Effector CD8-positive, alpha-beta T cell (primary cell): Measurements from ENCODE around the gene F5.

Experiments
- DNase-seq: peaks from one replicate; lab custom pipeline; 2025; lab: John Stamatoyannopoulos, UW

Gene F5

DNA sequence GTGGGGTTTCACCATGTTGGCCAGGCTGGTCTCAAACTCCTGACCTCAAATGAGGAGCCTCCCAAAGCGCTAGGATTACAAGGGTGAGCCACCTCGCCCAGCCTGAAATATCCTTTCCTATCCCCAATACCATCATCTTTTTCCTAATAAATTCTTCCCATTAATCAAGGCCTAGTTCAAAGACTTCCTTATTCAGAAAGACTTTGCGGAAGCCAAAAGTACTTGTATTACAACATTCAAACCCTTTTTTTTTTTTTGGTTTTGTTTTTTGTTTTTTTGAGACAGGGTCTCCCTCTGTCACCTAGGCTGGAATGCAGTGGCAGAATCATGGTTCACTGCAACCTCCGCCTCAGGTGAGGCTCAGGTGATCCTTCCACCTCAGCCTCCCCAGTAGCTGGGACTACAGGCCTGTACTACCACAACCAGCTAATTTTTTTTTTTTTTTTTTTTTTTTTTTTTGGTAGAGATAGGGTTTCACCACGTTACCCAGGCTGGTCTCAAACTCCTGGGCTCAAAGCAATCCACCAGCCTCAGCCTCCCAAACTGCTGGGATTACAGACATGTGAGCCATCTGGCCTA is 108.1 kb downstream of the F5 start:
- no peak for DNase-seq

DNA sequence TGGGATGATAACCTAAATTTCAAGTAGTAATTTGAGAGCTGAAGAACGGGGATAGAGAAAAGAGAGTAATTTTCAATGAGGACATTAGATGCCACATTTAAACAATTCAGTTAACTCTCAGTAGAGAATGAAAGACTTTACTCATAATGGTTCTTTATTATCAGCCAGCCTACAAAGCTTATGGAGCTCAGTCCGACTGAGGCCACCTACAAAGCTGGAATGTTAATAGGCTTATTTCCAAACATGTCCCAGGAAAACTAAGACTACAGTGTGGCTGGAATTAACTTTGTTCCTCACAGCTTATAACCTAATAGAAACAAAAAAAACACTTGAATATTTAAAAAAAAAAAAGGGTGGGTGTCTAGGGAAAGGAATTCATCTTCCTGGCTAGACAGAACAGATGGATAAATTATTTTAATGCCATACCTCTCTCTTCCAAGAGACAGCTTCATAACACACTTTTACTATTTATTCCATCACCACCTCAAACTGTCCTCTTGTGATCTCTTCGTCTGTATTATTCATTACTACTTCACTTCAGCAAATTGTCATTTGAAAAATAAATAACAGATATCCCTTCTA is 110.4 kb downstream of the F5 start:
- no peak for DNase-seq

- DNase-seq = no peak
Measured at GRCh38 chr1:169474302-169474995, 111.8 kb downstream of the F5 start.

DNA sequence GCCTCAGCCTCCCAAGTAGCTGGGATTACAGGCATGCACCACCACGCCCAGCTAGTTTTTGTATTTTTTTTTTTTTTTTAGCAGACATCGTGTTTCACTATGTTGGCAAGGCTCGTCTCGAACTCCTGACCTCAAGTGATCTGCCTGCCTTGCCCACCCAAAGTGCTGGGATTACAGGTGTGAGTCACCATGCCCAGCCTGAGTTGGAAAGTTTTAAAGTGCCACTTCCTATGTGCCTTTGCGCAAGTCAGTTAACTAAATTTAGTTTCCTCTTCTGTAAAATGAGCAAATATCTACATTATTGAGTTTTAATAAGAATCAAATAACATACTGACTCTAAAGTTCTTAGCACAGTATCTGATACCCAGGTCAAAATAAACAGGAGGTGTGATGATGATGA is 112.9 kb downstream of the F5 start:
- no peak for DNase-seq

- DNase-seq = no peak
Measured at GRCh38 chr1:169472738-169473137, 113.5 kb downstream of the F5 start.

- no peak for DNase-seq
Measured at GRCh38 chr1:169468982-169469381, 117.3 kb downstream of the F5 start.

GRCh38 chr1:169466259-169467230 is 119.7 kb downstream of the F5 start:
- DNase-seq = no peak

DNA sequence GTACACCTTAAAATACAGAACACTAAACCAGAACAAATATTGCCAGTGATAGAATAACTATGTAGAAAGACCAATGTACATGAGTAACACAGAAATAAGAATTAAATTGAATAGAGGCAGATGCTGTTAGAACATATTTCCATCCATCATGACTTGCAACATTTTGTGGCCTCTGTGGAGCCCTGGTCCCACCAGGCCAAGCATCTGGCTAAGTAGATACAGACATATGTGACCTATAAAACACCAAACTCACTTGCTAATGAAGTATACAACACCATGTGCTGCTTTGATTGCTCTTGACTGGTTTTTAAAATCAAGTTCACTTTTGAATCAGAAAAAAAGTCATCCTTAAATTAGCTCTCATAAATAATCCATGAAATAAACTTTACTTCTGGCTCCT is 121.0 kb downstream of the F5 start:
- no peak for DNase-seq
